CD14-positive monocyte (primary cell): ENCODE measurements around the gene BLVRB. TPM values are rescaled to one million over a fixed set of nuclear protein-coding genes. Genes with fewer than 3 reads are reported as not detected.
A peak's percentile ranks its signal among the peaks of the same experiment; 100 is the strongest.
"Not testable (repeated sequence)": the region's sequence is repeated elsewhere in the genome, so short reads cannot be mapped to it uniquely, and the experiment has no call there.

Experiments used
- DNase-seq, 3 donors: peaks; one replicate each; pipeline ENCODE4 v3.0.0-alpha.2; 2011 to 2022
- H2AFZ ChIP-seq: 2 replicates; pipeline ENCODE4 v1.6.0; 2012; ENCODE audit warnings: mild to moderate bottlenecking, low read depth, low read length, inconsistent platforms; ENCODE audit not compliant: insufficient read depth, poor library complexity, severe bottlenecking
- H3K27ac ChIP-seq, 2 donors: 1 replicate in 1 of 2; 2 replicates in 1 of 2; pipeline ENCODE4 v1.5.1; 2012 to 2013; ENCODE audit warnings: low read length in 2 of 2, control low read depth in 1 of 2, inconsistent platforms in 1 of 2, low read depth in 1 of 2, mild to moderate bottlenecking in 1 of 2
- H3K27me3 ChIP-seq, 2 donors: one replicate each; pipeline versions ENCODE4 v1.6.0 to v1.6.1; 2011 to 2013; ENCODE audit warnings: low read length in 2 of 2; ENCODE audit not compliant: control insufficient read depth in 2 of 2, insufficient read depth in 2 of 2
- H3K36me3 ChIP-seq, 2 donors: replicated peaks in 1 of 2; 1 replicate in 1 of 2; 2 replicates in 1 of 2; pipeline versions ENCODE4 v1.5.1 to v1.6.1; 2012 to 2013; ENCODE audit warnings: low read length in 2 of 2, control low read depth in 1 of 2, inconsistent platforms in 1 of 2, mild to moderate bottlenecking in 1 of 2; ENCODE audit not compliant: insufficient read depth in 2 of 2, control insufficient read depth in 1 of 2
- H3K4me1 ChIP-seq, 2 donors: 1 replicate in 1 of 2; 2 replicates in 1 of 2; pipeline versions ENCODE4 v1.5.1 to v1.6.1; 2012 to 2013; ENCODE audit warnings: low read length in 2 of 2, control low read depth in 1 of 2, inconsistent platforms in 1 of 2, mild to moderate bottlenecking in 1 of 2, moderate library complexity in 1 of 2; ENCODE audit not compliant: insufficient read depth in 2 of 2, control insufficient read depth in 1 of 2
- H3K4me2 ChIP-seq: replicated peaks from 2 replicates; pipeline ENCODE3; 2012; ENCODE audit warnings: low read length, moderate library complexity, mild to moderate bottlenecking; ENCODE audit not compliant: poor library complexity, severe bottlenecking; ENCODE audit errors: extremely low read depth
- H3K4me3 ChIP-seq, 3 experiments: fragments of 200-600 bp in 1 of 3; sonication (generic) in 1 of 3; replicated peaks in 1 of 3; 1 replicate in 2 of 3; 2 replicates in 1 of 3; pipeline ENCODE4 v1.5.1; 2011 to 2013; ENCODE audit warnings: low read length in 3 of 3, mild to moderate bottlenecking in 3 of 3, control low read depth in 2 of 3, low read depth in 2 of 3, inconsistent platforms in 1 of 3, moderate library complexity in 1 of 3
- H3K79me2 ChIP-seq: 2 replicates; pipeline ENCODE4 v1.6.0; 2012; ENCODE audit warnings: mild to moderate bottlenecking, control low read depth, inconsistent platforms, low read length, moderate library complexity; ENCODE audit not compliant: insufficient read depth
- H3K9ac ChIP-seq: 2 replicates; pipeline ENCODE4 v1.6.0; 2017; ENCODE audit warnings: low read length, mild to moderate bottlenecking; ENCODE audit not compliant: insufficient read depth, poor library complexity, severe bottlenecking
- H3K9me3 ChIP-seq, 2 donors: replicated peaks in 1 of 2; 1 replicate in 1 of 2; 2 replicates in 1 of 2; pipeline versions ENCODE4 v1.5.1 to v1.6.1; 2012 to 2013; ENCODE audit warnings: low read length in 2 of 2, control low read depth in 1 of 2; ENCODE audit not compliant: control insufficient read depth in 1 of 2, insufficient read depth in 1 of 2
- H4K20me1 ChIP-seq: 2 replicates; pipeline ENCODE4 v1.6.0; 2012; ENCODE audit warnings: mild to moderate bottlenecking, low read length, control low read depth, moderate library complexity; ENCODE audit not compliant: insufficient read depth
- H3K27ac Mint-ChIP-seq, 7 donors: one replicate each; pipeline ENCODE4 v1.8.0; 2020; ENCODE audit warnings: mild to moderate bottlenecking in 7 of 7, mixed read lengths in 7 of 7, moderate library complexity in 6 of 7, inconsistent platforms in 2 of 7
- H3K27me3 Mint-ChIP-seq, 3 donors: one replicate each; pipeline ENCODE4 v1.8.0; 2021 to 2022; ENCODE audit warnings: low read depth in 3 of 3, mild to moderate bottlenecking in 3 of 3, mixed read lengths in 3 of 3, moderate library complexity in 3 of 3, inconsistent platforms in 1 of 3
- H3K36me3 Mint-ChIP-seq, 2 donors: one replicate each; pipeline ENCODE4 v1.8.0; 2020; ENCODE audit warnings: mixed read lengths in 2 of 2, inconsistent platforms in 1 of 2, mild to moderate bottlenecking in 1 of 2
- H3K4me1 Mint-ChIP-seq: one replicate; pipeline ENCODE4 v1.8.0; 2020; ENCODE audit warnings: mild to moderate bottlenecking, mixed read lengths
- H3K4me3 Mint-ChIP-seq, 2 donors: one replicate each; pipeline ENCODE4 v1.8.0; 2020; ENCODE audit warnings: mild to moderate bottlenecking in 2 of 2, mixed read lengths in 2 of 2, moderate library complexity in 1 of 2
- H3K9me3 Mint-ChIP-seq, 7 donors: one replicate each; pipeline ENCODE4 v1.8.0; 2020 to 2022; ENCODE audit warnings: mixed read lengths in 7 of 7, mild to moderate bottlenecking in 6 of 7, moderate library complexity in 6 of 7, inconsistent platforms in 2 of 7
- WGBS: methylation state at CpG from one replicate; pipeline ENCODE4 v1.1.5; 2013; ENCODE audit warnings: missing lambda C conversion rate; ENCODE audit not compliant: insufficient coverage; 5-methylcytosine and 5-hydroxymethylcytosine counted together
- intact Hi-C, 2 donors: fragments of 100-400 bp; cut with micrococcal nuclease; formaldehyde crosslinking; loops; one replicate each; pipeline versions ENCODE4 v1.15.0 to v1.15.1; 2023
- polyA plus RNA-seq, 3 donors: library from polyadenylated mRNA; depleted of rRNA in 1 of 3; unstranded in 2 of 3; stranded (reverse) in 1 of 3; fragments of 300-500 nt in 2 of 3; fragments of >200 nt in 1 of 3; fragmentation: Illumina TruSeq in 2 of 3; gene quantifications; 1 replicate in 2 of 3; 2 replicates in 1 of 3; pipeline ENCODE4 v1.2.3, GENCODE V29; 2012 to 2021
- TF ChIP-seq, protein P1 (sequence below): fragments of 200-600 bp; IDR thresholded peaks from one replicate; pipeline ENCODE4 v1.8.0; 2022; ENCODE audit warnings: antibody characterized with exemption, mild to moderate bottlenecking

BLVRB gene
- polyA plus RNA-seq, 3 donors, result 299 to 625 (median 601) TPM

DNA sequence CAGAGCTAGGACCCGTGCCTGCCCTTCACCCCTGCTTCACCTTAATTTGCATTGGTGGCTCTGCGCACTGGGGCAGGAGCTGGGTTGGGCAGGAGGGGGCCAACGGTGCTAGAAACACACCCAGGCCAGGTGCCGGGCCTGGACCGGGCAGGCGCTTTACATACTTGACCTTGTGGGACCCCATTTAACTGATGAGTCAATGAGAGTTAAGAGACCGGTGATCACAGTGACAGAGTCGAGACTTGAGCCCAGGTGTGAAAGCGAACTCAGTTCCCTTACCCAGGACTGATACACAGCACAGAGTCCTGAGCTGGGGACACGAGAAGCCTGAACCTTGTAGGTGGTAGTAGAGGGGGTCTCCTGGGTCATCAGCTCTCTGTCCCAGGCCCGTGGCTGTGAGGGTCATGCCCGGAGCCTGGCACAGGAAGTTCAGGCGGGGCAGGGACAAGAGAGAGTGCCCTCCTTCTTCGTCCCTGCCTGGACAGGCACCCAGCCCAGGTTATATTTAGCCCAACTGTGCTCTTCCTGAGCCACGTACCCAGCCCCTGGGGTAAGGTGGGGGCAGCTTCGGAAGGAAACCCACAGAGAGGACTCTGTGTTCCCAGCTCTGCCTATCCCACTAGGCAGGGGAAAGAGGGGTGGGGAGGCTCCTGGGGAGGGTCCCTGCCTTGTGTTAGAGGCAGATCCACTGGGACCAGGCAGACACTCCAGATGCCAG, 54.3 kb downstream of the BLVRB start:
- Histone ChIP-seq H3K79me2 (no peaks in the 10 kb centered on the region), H3K4me2 (no peak overlapping the region), H3K27me3 (no peaks in the 10 kb centered on the region), H3K4me1 (peaks cover 24 to 25% of the 10 kb centered on the region in 2 donors), H3K36me3 (no peaks in the 10 kb centered on the region), H2AFZ (no peak overlapping the region), H3K9me3 (no peaks in the 10 kb centered on the region), H3K27ac (no peak overlapping the region), H3K9ac (peak overlapping the region; percentile 4), H4K20me1 (no peaks in the 10 kb centered on the region), H3K4me3 (no peak overlapping the region)
- TF ChIP-seq, protein P1, sequence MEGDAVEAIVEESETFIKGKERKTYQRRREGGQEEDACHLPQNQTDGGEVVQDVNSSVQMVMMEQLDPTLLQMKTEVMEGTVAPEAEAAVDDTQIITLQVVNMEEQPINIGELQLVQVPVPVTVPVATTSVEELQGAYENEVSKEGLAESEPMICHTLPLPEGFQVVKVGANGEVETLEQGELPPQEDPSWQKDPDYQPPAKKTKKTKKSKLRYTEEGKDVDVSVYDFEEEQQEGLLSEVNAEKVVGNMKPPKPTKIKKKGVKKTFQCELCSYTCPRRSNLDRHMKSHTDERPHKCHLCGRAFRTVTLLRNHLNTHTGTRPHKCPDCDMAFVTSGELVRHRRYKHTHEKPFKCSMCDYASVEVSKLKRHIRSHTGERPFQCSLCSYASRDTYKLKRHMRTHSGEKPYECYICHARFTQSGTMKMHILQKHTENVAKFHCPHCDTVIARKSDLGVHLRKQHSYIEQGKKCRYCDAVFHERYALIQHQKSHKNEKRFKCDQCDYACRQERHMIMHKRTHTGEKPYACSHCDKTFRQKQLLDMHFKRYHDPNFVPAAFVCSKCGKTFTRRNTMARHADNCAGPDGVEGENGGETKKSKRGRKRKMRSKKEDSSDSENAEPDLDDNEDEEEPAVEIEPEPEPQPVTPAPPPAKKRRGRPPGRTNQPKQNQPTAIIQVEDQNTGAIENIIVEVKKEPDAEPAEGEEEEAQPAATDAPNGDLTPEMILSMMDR, result no peak
- no peak overlapping the region for H3K27ac Mint-ChIP-seq
- intact Hi-C loops, result no loop called here
- peaks cover 3 to 11% (median 8%) of the 10 kb centered on the region in 3 donors for H3K27me3 Mint-ChIP-seq
- H3K9me3 Mint-ChIP-seq, result peaks cover 0 to 3% (median 0%) of the 10 kb centered on the region in 7 donors
- no peaks in the 10 kb centered on the region for H3K36me3 Mint-ChIP-seq
- DNase-seq, result no peak
- 58% methylated on average over 8 of the region's 16 CpGs for WGBS
- no peak overlapping the region for H3K4me3 Mint-ChIP-seq
- peaks cover 31% of the 10 kb centered on the region for H3K4me1 Mint-ChIP-seq

DNA sequence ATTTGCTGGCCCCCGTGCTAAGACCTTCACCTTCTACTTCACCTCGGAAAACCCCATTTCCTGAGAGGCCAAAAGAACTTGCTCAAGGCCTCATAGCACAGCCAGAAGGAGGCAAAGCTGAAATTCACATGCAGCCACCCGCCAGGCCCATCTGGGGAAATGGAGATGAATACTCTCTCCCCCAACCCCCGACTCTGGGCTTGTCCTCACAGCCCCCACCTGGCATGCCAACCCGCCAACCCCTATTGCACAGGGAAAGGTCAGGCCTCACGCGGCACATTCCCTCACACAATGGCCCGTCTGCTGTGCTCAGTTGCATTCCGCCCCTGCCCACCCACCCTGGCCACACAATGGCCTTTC, 55.5 kb downstream of the BLVRB start:
- H3K4me2 ChIP-seq, result no peak overlapping the region
- no peak overlapping the region for H2AFZ ChIP-seq
- TF ChIP-seq, protein P1, result no peak
- H3K4me3 ChIP-seq, result no peak overlapping the region
- DNase-seq, result no peak
- no peaks in the 10 kb centered on the region for H3K9me3 Mint-ChIP-seq
- no peaks in the 10 kb centered on the region for H3K36me3 ChIP-seq
- H3K9me3 ChIP-seq, result no peaks in the 10 kb centered on the region
- H3K79me2 ChIP-seq, result no peaks in the 10 kb centered on the region
- no peak overlapping the region for H3K9ac ChIP-seq
- peaks cover 19% of the 10 kb centered on the region for H3K4me1 Mint-ChIP-seq
- H3K4me3 Mint-ChIP-seq, result no peak overlapping the region
- H3K27me3 Mint-ChIP-seq, result peaks cover 3 to 8% (median 8%) of the 10 kb centered on the region in 3 donors
- no peak overlapping the region for H3K27ac ChIP-seq
- 49% methylated on average over 3 of the region's 9 CpGs for WGBS
- no peaks in the 10 kb centered on the region for H3K36me3 Mint-ChIP-seq
- no peaks in the 10 kb centered on the region for H4K20me1 ChIP-seq
- H3K27ac Mint-ChIP-seq, result no peak overlapping the region
- no peaks in the 10 kb centered on the region for H3K27me3 ChIP-seq
- H3K4me1 ChIP-seq, result peaks cover 12% of the 10 kb centered on the region in 2 donors
- intact Hi-C loops, result no loop called here

DNA sequence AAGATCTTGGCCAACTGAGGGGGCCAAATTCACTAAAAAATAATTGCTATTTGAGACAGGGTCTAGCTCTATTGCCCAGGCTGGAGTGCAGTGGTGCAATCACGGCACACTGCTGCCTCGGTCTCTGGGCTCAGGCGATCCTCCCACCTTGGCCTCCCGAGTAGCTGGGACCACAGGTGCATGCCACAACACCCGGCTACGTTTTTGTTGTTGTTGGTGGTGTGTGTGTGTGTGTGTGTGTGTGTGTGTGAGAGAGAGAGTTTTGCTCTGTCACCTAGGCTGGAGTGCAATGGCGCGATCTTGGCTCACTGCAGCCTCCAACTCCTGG, 57.0 kb downstream of the BLVRB start:
- H3K9me3 Mint-ChIP-seq, H3K36me3 Mint-ChIP-seq, DNase-seq, H3K79me2 ChIP-seq, H3K9me3 ChIP-seq, H3K9ac ChIP-seq, H3K36me3 ChIP-seq, H3K4me3 ChIP-seq, H3K27me3 ChIP-seq, H2AFZ ChIP-seq, H3K27me3 Mint-ChIP-seq, H3K27ac ChIP-seq, H4K20me1 ChIP-seq, intact Hi-C loops, H3K27ac Mint-ChIP-seq, H3K4me3 Mint-ChIP-seq: not testable (repeated sequence)
- H3K4me1 Mint-ChIP-seq, result peaks cover 24% of the 10 kb centered on the region
- Histone ChIP-seq H3K4me2 (peak overlapping the region; percentile 49), H3K4me1 (peaks cover 16 to 17% of the 10 kb centered on the region in 2 donors)
- WGBS, result 89% methylated on average over 6 of the region's 8 CpGs
